SK-N-SH treated with all-trans-retinoic acid at 6 μM for 48 hours (cell line): Measurements from ENCODE around the gene NEURL1.

Source experiments
- BACH2 ChIP-seq: fragments of 250-450 bp; sonication (Bioruptor Pico); IDR thresholded peaks from 2 replicates; pipeline ENCODE4 v1.9.0; 2021; ENCODE audit warnings: mild to moderate bottlenecking, borderline replicate concordance
- CSRNP3 ChIP-seq: fragments of 250-450 bp; sonication (Bioruptor Pico); IDR thresholded peaks from 2 replicates; pipeline ENCODE4 v1.5.1; 2021; ENCODE audit warnings: mild to moderate bottlenecking, moderate library complexity
- RARB ChIP-seq: fragments of 250-450 bp; sonication (Bioruptor Pico); IDR thresholded peaks from 2 replicates; pipeline ENCODE4 v1.8.0; 2021; ENCODE audit warnings: mild to moderate bottlenecking, moderate library complexity
- TCF4 ChIP-seq: fragments of 250-450 bp; sonication (Bioruptor Pico); IDR thresholded peaks from 2 replicates; pipeline ENCODE4 v1.8.0; 2021; ENCODE audit warnings: mild to moderate bottlenecking, moderate library complexity, borderline replicate concordance
- TSHZ2 ChIP-seq: fragments of 250-450 bp; sonication (Bioruptor Pico); IDR thresholded peaks from 2 replicates; pipeline ENCODE4 v1.5.0; 2020; ENCODE audit warnings: mild to moderate bottlenecking, moderate library complexity
- ZFP3 ChIP-seq: fragments of 250-450 bp; sonication (Bioruptor Pico); IDR thresholded peaks from 2 replicates; pipeline ENCODE4 v1.5.0; 2020; ENCODE audit warnings: mild to moderate bottlenecking, moderate library complexity
- ZNF70 ChIP-seq: fragments of 450-650 bp; formaldehyde crosslinking; IDR thresholded peaks from 2 replicates; pipeline ENCODE4 v1.5.0; 2020; ENCODE audit warnings: mild to moderate bottlenecking, moderate library complexity
- TF ChIP-seq, protein P1 (sequence below): fragments of 250-450 bp; sonication (Bioruptor Pico); IDR thresholded peaks from 2 replicates; pipeline ENCODE4 v1.8.0; 2021; ENCODE audit warnings: low read depth, mild to moderate bottlenecking, moderate library complexity, borderline replicate concordance

DNA sequence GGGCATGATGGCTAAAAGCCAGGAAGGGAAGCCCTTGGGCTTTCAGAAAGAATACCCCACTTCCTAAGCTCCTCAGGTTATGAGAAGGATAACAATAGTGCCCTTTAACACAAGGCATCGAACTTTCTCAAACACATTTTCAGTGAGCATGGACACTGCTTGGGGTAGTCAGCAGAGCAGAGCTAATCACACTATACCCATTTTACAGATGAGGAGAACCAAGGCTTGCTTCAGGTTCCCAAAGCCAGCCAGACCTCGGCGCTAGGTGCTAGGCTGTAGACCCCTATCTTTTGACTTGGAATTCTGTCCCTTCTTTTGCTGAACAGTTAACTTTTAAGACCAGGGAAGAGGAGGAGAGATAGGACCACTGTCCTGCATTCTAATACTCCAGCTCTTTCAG is 1.8 kb downstream of the NEURL1 start:
- no peak for TF ChIP-seq ZFP3
- no peak for TF ChIP-seq ZNF70 (CRISPR knock-in tag)
- TF ChIP-seq RARB (CRISPR knock-in tag), result no peak
- no peak for TF ChIP-seq CSRNP3 (CRISPR knock-in tag)
- TF ChIP-seq TCF4, result no peak
- TF ChIP-seq, protein P1, sequence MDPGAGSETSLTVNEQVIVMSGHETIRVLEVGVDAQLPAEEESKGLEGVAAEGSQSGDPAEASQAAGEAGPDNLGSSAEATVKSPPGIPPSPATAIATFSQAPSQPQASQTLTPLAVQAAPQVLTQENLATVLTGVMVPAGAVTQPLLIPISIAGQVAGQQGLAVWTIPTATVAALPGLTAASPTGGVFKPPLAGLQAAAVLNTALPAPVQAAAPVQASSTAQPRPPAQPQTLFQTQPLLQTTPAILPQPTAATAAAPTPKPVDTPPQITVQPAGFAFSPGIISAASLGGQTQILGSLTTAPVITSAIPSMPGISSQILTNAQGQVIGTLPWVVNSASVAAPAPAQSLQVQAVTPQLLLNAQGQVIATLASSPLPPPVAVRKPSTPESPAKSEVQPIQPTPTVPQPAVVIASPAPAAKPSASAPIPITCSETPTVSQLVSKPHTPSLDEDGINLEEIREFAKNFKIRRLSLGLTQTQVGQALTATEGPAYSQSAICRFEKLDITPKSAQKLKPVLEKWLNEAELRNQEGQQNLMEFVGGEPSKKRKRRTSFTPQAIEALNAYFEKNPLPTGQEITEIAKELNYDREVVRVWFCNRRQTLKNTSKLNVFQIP (CRISPR knock-in tag), result no peak
- TF ChIP-seq TSHZ2 (CRISPR knock-in tag), result no peak
- no peak for TF ChIP-seq BACH2
